RPMI7951 (cell line): ENCODE results near the gene ZIC1. TPM values are rescaled to one million over a fixed set of nuclear protein-coding genes. Genes with fewer than 3 reads are reported as not detected.

Experiments
- DNase-seq: peaks from one replicate; pipeline ENCODE4 v3.0.0-alpha.2; 2012; ENCODE audit warnings: low read depth
- total RNA-seq: library from RNA; depleted of rRNA; stranded (reverse); fragments of >200 nt; shearing (Covaris generic); gene quantifications from 2 replicates; pipeline ENCODE4 v1.2.3, GENCODE V29; 2014

The ZIC1 gene
- total RNA-seq, 1 experiment from 2014 or later = 12.1 TPM

DNA sequence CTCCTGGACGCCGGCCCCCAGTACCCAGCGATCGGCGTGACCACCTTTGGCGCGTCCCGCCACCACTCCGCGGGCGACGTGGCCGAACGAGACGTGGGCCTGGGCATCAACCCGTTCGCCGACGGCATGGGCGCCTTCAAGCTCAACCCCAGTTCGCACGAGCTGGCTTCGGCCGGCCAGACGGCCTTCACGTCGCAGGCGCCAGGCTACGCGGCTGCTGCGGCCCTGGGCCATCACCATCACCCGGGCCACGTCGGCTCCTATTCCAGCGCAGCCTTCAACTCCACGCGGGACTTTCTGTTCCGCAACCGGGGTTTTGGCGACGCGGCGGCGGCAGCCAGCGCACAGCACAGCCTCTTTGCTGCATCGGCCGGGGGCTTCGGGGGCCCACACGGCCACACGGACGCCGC, 956 bp downstream of the ZIC1 start:
- no peak for DNase-seq

DNA sequence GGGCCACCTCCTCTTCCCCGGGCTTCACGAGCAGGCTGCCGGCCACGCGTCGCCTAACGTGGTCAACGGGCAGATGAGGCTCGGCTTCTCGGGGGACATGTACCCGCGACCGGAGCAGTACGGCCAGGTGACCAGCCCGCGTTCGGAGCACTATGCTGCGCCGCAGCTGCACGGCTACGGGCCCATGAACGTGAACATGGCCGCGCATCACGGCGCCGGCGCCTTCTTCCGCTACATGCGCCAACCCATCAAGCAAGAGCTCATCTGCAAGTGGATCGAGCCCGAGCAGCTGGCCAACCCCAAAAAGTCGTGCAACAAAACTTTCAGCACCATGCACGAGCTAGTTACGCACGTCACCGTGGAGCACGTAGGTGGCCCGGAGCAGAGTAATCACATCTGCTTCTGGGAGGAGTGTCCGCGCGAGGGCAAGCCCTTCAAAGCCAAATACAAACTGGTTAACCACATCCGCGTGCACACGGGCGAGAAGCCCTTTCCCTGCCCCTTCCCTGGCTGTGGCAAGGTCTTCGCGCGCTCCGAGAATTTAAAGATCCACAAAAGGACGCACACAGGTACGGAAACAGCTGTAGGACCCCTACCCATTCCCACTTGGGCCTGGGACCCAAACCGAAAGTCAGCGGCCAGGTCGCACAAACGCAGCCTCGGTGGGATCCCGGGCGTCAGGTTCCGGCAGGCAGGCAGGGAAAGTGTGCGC, 1.5 kb downstream of the ZIC1 start:
- DNase-seq = no peak

DNA sequence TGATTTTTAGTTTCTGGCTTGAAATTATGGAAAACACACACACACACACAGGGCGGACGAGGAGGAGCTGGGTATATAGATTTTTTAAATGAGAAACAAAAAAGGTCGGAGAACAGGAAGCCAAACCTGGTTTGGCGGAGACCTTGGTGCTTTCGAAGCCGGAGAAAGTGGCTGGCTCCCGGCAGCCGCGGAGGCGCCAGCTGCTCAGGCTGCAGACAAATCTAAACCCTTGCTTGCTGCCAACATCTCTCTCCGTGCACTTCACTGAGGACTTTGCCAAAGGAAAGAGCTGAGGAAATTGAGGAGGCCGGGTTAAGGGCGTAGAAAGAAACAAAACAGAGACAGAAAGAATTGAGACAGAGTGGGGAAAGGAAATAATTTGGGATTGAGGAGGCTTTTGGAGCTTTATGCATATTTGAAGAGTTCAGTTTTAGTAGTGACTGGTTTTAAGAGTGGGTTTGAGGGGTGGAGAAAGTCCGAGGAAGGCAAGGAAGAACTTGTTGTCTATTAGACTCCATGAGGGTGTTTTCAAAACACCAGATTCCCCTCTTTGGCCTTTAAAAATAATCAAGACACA, 2.2 kb downstream of the ZIC1 start:
- DNase-seq = no peak

DNA sequence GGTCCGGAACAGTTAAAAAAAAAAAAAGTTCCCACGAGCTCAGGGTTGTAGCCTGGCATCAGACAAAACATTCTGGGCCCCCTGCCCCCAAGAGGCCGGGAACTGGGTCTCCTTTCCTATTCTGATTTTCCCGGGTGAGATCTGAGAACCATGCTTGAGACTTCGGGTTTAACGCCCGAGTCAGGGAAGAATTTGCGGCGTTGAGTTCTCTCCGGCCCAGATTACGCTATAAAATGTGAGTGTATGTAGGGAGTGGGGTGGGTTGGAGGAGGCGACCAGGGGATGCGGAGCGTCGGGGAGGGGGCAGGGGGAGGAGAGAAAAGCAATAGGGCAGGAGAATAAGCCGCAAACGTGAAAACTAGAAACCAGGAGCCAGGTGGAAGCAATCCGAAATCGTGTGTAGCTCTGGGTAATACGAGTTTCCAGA, 2.7 kb downstream of the ZIC1 start:
- no peak for DNase-seq

DNA sequence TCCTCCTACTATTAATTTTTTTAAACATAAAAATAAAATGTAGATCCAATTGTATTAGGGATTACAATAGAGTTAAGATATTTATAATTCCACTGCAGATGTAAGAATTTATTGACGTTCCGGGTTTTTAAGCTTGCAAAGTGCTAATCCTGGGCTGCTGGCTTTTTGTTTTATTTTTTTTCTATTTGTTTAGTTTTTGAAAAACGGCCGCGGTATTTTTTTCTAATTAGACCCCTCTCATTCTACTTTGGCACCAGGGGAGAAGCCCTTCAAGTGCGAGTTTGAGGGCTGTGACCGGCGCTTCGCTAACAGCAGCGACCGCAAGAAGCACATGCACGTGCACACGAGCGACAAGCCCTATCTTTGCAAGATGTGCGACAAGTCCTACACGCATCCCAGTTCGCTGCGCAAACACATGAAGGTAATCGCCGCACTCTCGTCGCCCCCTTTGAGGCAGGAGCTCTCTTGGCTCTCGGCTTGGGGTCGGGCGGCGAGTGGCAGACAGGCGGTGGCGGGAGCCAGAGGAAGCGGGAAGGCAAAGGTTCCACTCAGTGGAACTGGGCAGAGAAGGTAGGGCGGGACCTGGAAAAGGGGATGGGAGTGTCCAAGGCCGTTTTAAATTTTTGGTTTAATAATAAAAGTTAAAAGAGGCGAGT, 3.2 kb downstream of the ZIC1 start:
- DNase-seq = no peak

DNA sequence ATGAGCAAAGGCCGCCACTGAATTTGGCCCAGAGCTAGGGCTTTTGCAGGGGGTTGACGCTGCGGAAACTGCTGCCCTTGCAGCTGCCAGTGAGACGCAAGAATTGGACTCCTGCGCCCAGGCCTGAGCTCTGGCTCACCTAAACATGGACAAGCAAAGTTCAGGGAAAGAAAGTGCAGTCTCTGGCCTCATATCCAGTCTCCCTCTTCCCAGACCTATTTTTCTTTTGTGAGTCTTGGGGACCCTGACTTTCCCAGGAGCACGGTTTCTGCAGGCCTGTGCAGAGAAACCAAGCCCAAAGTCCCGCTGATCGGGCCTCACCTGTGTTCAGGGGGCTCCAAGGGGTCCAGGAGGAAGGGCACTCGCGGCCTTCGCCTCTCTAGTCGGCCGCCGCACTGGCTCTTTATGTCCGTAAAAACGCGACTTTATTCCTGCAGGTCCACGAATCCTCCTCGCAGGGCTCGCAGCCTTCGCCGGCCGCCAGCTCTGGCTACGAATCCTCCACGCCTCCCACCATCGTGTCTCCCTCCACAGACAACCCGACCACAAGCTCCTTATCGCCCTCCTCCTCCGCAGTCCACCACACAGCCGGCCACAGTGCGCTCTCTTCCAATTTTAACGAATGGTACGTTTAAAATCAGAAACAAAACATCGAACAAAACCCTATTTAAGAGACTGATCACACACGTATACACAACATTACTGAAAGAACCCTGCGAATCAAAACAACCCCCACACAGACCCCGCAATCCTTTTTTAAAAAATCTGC, 3.9 kb downstream of the ZIC1 start:
- no peak for DNase-seq

DNA sequence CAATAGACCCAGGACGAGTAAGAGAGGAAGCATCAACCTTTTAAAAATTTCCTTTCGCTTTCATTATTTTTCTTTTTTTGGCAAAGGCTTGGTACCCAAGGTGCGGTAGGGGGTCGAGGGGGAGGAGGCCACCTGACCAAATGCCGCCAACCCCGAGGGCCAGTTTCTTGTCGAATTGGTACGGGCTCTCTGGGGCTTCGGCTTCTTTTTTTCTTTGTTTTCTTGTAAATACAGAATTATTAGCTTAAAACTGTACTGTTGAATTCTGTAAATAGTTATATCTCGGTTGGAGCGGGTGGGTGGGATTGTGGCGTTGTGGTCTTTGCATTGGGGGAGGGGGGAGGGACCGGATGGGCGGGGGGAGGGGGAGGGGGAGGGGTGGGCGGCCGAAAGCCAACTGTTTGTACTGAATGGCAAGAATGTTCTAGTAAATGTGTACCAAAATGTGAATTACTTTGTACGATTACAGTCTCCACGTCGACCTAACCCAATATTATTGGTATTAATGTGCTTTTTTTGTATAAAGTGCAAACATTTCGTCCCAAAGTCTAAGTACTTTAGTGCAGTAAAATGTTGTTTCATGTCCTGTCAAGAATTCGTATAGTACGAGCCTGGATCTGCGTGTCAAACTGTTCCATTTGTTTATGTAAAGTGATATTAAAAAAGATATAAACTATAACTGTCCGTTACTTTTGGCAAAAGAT, 4.7 kb downstream of the ZIC1 start:
- DNase-seq = no peak

DNA sequence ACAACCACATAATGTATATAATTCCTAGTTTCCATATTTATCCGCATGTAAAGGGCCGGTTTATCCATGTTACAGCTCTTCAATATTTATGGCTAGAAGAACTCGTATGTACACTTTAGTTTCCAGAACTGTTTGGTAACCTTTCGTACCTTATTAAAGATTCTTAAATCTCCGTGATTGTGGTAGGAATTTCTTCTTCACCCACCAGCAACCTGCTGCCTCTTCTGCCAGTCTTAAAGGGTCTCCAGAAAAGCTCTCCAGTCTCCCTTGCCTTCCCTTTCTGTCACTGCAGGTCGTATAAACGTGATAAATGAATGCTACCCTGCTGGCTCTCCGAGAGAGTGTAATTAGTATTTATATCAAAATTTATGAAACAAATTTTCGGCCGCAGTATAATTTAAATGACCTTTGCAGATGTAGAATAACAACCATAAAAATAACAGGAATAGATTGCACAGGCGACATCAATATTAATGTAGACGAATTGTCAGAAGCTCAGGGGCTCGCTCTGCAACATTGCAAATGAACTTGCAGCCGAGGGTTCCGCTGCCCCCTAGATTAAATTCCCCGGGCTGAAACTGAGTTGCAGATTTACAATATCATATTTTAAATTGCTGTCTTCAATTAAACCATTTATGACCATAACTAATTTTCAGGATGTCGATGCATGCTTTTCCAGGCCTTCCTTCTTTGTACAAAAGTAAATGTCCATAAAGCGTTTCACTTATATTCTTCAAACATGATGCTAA, 5.4 kb downstream of the ZIC1 start:
- DNase-seq = no peak

DNA sequence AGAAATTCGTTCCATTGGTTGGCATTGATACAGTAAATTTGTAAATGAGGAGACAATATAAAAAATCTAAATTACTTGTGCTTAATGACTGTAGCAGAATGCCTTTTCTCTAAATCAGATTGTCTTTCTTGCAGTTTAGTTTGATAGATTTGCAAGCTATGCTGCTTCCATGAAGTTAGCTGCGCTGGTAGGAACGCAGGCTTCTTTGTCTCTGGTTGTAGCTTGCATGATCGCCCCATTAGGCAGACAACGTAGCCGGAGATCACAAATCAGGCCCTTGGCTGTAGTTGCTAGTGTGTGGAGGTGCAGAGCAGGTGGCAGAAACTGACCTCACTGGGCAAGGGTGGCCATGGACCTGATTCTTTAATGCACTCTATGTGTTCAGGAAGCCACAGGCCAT, 6.1 kb downstream of the ZIC1 start:
- no peak for DNase-seq

DNA sequence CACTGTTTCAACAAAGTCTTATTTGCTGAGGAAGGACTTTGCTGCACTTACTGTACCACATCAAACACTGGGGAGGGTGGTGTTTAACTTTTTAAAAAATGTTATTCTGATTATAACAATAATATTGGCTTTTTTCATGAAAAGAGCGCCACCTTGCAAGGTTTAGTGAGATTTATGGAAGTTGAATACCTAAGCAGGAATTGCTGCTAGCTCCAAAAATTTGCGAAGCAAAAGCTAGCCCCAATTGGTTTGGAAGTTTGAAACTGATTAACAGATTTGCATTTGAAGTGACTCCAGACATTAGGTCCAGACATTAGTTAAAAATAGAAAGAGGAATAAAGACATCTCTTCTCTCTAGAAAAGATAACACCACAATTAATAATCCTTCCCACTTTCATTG, 6.7 kb downstream of the ZIC1 start:
- DNase-seq = no peak

DNA sequence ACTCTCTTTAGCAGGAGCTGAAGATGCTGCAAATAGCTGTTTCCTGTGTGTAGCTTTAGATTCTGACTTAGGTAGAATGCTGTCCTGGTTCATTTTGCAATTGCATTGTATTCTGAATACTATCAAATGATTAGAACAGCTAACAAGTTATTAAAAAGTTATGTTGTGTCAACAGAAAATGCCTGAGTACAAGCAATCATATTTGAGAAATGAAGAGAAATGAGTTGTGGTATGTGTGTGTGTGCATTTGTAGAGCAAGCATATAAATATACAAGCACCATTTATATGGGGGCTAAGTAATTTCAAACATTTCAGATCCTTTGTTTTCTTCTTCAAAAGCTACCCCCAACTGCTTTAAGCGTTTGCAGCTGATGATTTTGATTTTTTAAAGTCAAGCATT, 7.8 kb downstream of the ZIC1 start:
- no peak for DNase-seq

DNA sequence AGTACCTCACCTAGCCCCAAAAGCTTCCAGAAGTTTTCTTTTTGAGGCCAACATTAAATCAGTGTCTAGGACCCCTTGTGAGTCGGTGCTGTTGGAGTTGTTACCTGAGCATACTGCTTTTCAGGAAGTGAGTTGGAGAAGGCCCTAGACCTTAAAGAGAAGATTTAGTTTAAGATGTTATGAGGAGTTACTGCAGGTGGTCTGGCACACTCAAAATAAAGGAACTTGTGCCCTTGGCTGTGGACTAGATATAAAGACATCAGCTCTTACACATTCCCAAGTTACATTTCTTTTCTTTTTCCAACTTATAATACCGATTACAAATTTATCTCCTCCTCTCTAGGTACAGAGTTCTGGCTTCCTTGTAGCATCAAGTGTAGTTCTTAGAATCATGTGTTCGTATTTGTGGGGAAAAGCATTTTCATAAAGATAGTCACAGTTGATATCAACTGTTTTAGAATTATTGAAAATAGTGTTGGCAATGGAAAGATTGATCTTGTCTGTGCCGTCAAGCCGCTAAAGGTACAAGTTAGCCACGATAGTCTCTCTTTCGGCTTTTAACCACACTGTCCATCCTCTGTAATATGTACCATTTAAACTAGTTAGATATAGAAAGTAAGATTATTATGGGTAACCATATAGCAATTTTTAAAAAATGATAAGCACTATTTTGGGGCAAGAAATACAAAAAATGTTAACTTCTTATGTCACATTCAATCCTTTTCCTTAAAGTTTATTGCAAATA, 8.6 kb downstream of the ZIC1 start:
- no peak for DNase-seq

DNA sequence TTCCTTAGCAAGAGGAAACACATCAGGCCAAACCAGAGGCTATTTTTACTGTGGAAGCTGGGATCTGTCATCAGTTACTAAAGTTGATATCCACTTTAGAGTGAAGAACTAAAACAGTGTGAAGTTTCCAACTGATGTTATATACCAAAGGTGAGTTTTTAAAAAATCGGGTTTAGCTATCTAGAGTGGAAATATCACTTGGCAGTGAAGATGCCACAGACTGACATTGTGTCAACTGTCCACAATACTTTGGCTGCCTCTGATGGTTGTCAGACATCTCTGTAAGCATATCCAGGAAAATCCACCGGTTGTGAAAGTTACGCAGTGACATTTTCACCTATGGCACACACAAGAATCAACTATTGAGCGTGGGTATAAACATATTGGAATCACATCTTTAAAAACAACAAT, 9.2 kb downstream of the ZIC1 start:
- no peak for DNase-seq

DNA sequence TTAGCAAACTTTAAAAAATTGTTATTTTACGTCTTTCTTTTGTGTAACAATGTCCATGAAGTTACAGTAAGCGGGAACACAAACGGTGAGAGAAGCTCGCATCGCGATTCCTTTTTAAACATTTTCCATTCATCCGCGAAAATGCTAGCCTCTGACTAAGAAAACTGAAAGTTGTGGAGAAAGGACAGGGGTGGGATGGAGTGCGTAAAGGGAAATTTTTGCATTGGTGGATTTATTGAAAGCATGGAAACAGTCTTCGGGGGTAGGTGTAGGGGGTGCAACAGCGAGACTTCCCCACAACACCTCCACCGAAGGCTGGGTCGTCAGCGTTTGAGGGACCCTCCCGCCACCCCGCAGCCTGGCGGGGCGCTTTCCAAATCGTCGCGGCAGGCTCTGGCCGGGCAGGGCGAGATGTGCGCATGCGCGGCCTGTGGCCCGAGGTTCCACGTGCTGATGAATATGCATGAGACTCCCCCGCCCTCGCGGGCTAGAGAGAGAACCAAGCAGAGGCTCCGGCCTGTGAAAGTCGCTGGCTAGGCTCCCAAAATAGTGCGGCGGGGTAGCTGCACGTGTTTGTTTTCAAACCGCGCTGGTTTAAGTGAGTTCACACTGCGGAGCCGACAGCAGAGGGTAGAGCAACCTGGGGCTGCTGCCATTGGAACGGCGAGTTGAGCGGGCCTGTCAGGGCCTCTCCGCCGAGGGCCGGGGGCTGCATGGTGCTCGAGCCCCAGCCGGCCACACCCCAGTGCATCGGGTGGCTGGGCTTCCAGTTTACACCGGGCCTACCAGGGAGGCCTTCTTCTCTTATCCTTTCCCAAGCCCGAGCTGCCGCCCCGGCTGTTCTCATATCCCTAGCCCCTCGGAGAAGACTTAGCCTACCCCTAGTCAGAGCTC, 9.9 kb downstream of the ZIC1 start:
- no peak for DNase-seq

DNA sequence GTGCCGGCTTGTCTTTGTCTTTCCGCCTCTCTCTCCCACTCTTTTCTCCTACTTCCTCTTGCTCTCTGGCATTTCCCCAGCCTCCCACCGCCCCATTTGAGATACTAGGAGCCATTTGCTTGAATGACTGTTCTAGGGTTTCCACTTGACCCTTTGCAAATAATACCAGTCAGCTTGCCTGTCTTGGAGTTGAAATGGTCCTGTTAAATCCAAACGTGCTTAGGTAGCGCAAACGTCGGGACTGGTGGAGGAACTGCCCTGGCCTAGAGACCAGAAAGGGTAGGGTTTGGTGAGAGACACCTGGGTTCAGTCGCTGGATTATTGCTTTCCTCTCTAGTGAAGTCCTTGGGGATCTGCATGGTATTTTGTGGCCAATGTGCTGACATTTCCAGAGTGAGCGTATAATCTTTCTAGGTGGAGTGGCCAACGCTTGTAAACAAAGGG, 10.6 kb downstream of the ZIC1 start:
- no peak for DNase-seq

DNA sequence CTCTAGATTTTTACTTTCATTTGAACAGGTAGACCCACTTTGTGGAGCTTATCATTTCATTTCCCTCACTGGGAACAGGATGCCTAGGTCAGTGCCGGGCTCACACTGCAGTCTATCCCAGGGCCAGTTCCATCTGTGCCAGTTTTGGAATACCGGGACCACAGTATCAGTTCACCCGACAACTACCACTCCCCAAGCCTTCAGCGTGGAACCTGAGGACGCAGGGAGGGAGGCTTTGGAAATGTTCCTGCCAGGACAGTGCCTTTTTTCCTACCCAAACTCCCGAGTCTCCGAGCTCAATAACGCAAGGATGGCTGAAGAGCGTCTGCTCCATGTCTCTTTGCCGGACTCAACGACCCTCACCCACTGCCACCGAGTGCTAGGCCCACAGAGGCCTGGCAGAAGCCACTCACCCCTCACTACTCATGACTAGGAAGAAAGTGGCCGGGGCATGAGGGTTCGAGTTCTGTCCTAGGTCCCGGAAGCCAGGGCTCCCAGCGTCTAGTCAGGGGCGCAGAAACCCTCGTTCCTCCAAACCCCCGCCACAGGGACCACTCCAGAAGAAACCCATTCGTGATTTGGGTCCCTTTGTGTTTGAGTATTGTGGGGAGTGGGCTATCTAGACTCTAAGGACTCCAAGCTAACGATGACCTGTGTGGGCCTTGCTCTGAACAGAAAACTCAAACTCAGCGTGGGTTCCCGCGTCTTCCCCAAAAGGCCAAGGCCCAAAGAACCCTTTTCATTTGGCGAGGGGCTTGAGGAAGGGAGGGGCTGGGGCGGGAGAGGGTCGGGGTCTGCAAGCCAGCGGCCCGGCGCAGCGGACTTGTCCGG, 11.4 kb downstream of the ZIC1 start:
- no peak for DNase-seq

DNA sequence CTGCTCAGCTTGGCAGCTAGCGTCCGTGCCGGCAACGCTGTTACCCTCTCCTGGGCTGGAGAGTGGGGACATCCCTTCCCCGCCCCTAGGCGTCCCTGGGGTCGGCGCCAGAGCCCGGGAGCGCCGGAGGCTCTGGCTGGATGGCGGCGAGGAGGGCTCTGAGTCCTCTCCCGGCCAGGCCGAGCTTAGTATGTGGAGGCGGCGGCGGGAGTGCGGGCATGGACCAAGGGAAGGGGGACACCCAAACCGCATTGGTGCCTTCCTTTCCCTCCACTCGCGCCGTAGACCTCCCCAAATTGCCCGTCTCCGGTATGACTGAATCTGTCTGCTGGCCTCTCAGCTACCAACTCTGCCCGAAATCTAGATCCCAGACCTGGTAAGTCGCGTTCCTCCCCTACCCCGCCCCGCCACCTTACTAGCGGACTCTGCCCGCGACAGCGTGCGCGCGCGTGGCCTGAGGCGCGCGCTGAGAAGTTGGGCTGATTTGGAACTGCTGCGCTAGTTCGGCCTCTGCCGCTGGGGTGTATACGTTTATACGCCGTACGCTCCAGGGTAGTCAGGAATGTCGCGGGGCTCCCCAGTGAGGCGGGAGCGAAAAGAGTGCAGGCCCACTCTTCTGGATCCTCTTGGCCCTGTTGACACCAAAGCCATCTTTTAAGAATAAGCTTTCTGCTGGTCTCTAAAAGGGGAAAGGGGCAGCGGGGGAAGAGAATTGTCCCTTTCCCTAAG, 12.2 kb downstream of the ZIC1 start:
- no peak for DNase-seq

DNA sequence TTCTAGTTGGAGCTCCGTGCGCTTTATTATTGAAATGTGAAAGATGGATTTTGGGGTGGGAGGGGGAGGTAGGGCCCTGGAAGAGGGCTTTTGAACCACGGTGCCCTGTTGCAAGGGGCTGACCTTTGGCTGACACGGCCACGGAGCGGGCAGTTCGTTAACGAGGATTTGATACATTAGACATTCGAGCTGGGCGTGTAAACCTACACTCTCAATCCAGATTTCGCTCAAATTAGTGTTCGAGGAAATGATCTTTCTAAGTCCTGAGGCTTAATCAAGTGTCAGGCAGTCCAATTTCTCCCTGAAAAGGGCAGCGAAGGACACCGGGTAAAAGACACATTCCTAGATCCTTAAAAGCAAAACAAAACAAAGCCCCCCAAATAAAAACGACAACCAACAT, 13.0 kb downstream of the ZIC1 start:
- DNase-seq = no peak
